K562 (cell line): ENCODE results near the gene TGFB1I1. TPM values are rescaled to one million over a fixed set of nuclear protein-coding genes. Genes with fewer than 3 reads are reported as not detected.

Experiments
- C11orf30 ChIP-seq: fragments of 450-650 bp; IDR thresholded peaks from 2 replicates; pipeline ENCODE4 v1.6.1; 2016; ENCODE audit warnings: low read depth, mild to moderate bottlenecking
- CBFA2T3 ChIP-seq: fragments of 450-650 bp; IDR thresholded peaks from 2 replicates; pipeline ENCODE4 v1.6.1; 2017
- CBX3 ChIP-seq, 2 experiments: IDR thresholded peaks; 1 replicate in 1 of 2; 2 replicates in 1 of 2; pipeline ENCODE4 v1.6.1; 2012; ENCODE audit warnings: inconsistent platforms in 2 of 2, low read length in 2 of 2, borderline replicate concordance in 1 of 2, control low read depth in 1 of 2
- CREM ChIP-seq: IDR thresholded peaks from 2 replicates; pipeline ENCODE4 v1.6.1; 2014; ENCODE audit warnings: antibody characterized with exemption, low read depth
- HDAC1 ChIP-seq, 2 experiments: fragments of 450-650 bp; IDR thresholded peaks; 2 replicates each; pipeline ENCODE4 v1.6.1; 2016 to 2017; ENCODE audit warnings: inconsistent platforms in 1 of 2, mild to moderate bottlenecking in 1 of 2, moderate library complexity in 1 of 2
- KAT8 ChIP-seq: fragments of 450-650 bp; IDR thresholded peaks from 2 replicates; pipeline ENCODE4 v1.6.1; 2016; ENCODE audit warnings: low read depth, mild to moderate bottlenecking
- MGA ChIP-seq: fragments of 450-650 bp; IDR thresholded peaks from 2 replicates; pipeline ENCODE4 v1.6.1; 2016; ENCODE audit warnings: mild to moderate bottlenecking, moderate library complexity
- MYC ChIP-seq, 2 experiments: fragments of 250-450 bp in 1 of 2; sonication (Bioruptor Pico) in 1 of 2; IDR thresholded peaks; 2 replicates each; pipeline versions ENCODE4 v1.5.1 to v1.6.1; 2012 to 2021; ENCODE audit warnings: low read depth in 2 of 2, borderline replicate concordance in 1 of 2, improper control_type of control experiment in 1 of 2, low read length in 1 of 2, mild to moderate bottlenecking in 1 of 2, moderate library complexity in 1 of 2
- SMARCA5 ChIP-seq: fragments of 450-650 bp; IDR thresholded peaks from 2 replicates; pipeline ENCODE4 v1.6.1; 2016
- ZFPM2 ChIP-seq: fragments of 250-450 bp; sonication (Bioruptor Pico); IDR thresholded peaks from 2 replicates; pipeline ENCODE4 v1.5.1; 2022; ENCODE audit warnings: mild to moderate bottlenecking
- polyA plus RNA-seq, 8 experiments: library from polyadenylated mRNA; depleted of rRNA in 4 of 8; stranded (reverse) in 5 of 8; unstranded in 3 of 8; fragments of >200 nt; fragmentation: Nextera tagmentation in 2 of 8; fragmentation: Illumina TruSeq in 1 of 8; extraction: Ambion mirVana in 2 of 8; extraction: Trizol in 1 of 8; gene quantifications; 2 replicates each; pipeline versions ENCODE4 v1.2.1 to v1.2.3, GENCODE V29; 2011 to 2014; ENCODE audit warnings: inconsistent platforms in 1 of 8, missing spikeins in 1 of 8
- total RNA-seq, 7 experiments: library from RNA; depleted of rRNA in 6 of 7; stranded (reverse); fragments of >200 nt in 6 of 7; fragmentation: Illumina TruSeq in 2 of 7; extraction: Trizol in 2 of 7; gene quantifications; 2 replicates each; pipeline versions ENCODE4 v1.2.1 to v1.2.3, GENCODE V29; 2011 to 2021; ENCODE audit warnings: low replicate concordance in 1 of 7
- TF ChIP-seq, protein P1 (sequence below): sonication (generic); formaldehyde crosslinking; IDR thresholded peaks from 2 replicates; pipeline ENCODE4 v1.8.0; 2022; ENCODE audit warnings: mild to moderate bottlenecking, missing genetic modification reagents, borderline replicate concordance
- TF ChIP-seq, protein P2 (sequence below), 2 experiments: IDR thresholded peaks; 2 replicates each; pipeline ENCODE4 v1.6.1; 2011; ENCODE audit warnings: borderline replicate concordance in 1 of 2, control low read depth in 1 of 2, low read depth in 1 of 2, low read length in 1 of 2, mild to moderate bottlenecking in 1 of 2, mixed read lengths in 1 of 2, moderate library complexity in 1 of 2; ENCODE audit not compliant: insufficient read depth in 1 of 2, insufficient read length in 1 of 2, poor library complexity in 1 of 2, severe bottlenecking in 1 of 2; ENCODE audit errors: extremely low read depth in 1 of 2

The TGFB1I1 gene
- total and polyA plus RNA-seq, 9 of the 15 experiments (the other 6 are each of a cell fraction or from before 2014, with no cell fraction given), result 0.04 to 0.91 (median 0.19) TPM

DNA sequence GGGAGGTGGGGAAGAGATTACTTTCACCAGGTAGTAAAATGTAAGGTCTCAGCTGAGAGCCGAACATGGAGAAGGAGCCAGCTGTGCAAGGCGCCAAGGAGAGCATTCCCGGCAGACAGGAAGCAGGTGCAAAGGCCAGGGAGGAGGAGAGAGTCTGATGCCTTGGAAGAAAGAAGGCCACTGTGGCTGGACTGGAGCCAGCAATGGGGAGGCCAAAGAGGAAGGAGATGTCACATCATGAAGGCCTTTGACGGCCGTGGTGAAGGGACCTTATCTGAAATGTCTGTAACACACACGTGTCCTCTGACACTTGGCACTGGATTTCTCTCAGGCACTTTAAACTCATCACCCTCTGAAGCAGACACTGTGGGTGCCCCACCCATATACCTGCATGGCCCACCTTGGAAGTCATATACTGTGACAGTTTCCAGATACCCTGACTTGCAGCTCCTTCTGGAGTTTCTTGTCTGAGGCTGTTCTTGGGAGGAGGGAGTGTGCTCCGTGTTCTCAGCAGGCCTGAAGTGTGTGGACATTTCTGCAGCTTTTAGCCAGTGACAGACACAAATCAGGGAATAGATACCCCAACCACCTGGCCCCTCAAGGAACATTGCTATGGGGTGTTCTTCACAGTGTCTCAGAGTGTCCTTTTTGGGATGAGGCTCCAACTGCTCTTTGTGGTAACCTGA lies 9.0 kb downstream of the TGFB1I1 start (continued):
- TF ChIP-seq MGA (peak; percentile 19; the same call in 1 of the 2 replicates), ZFPM2 (no peak), CBFA2T3 (peak; percentile 51; the same call in 1 of the 2 replicates), CREM (0 out of 2 replicates have a peak, but pooled peaks have one; percentile 24), MYC (IDR thresholded peaks at IDR 0.05; ENCODE audit: low read depth, low read length) (peak; percentile 54), MYC (CRISPR knock-in tag; IDR thresholded peaks at IDR 0.05; ENCODE audit: borderline replicate concordance, low read depth) (no peak), KAT8 (no peak), SMARCA5 (0 out of 2 replicates have a peak, but pooled peaks have one; percentile 11), CBX3 (IDR thresholded peaks at IDR 0.05; ENCODE audit: borderline replicate concordance in 1 of 2, low read length in 2 of 2) (peak in 1 of 2 experiments; percentile 31; a peak in 1 of 3 replicates), C11orf30 (no peak), HDAC1 (IDR thresholded peaks at IDR 0.05) (peak in 1 of 2 experiments; percentile 54; a peak in 1 of 4 replicates)
- TF ChIP-seq, protein P1, sequence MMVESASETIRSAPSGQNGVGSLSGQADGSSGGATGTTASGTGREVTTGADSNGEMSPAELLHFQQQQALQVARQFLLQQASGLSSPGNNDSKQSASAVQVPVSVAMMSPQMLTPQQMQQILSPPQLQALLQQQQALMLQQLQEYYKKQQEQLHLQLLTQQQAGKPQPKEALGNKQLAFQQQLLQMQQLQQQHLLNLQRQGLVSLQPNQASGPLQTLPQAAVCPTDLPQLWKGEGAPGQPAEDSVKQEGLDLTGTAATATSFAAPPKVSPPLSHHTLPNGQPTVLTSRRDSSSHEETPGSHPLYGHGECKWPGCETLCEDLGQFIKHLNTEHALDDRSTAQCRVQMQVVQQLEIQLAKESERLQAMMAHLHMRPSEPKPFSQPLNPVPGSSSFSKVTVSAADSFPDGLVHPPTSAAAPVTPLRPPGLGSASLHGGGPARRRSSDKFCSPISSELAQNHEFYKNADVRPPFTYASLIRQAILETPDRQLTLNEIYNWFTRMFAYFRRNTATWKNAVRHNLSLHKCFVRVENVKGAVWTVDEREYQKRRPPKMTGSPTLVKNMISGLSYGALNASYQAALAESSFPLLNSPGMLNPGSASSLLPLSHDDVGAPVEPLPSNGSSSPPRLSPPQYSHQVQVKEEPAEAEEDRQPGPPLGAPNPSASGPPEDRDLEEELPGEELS, result no peak
- TF ChIP-seq, protein P2, sequence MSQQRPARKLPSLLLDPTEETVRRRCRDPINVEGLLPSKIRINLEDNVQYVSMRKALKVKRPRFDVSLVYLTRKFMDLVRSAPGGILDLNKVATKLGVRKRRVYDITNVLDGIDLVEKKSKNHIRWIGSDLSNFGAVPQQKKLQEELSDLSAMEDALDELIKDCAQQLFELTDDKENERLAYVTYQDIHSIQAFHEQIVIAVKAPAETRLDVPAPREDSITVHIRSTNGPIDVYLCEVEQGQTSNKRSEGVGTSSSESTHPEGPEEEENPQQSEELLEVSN (IDR thresholded peaks at IDR 0.05; ENCODE audit: borderline replicate concordance in 1 of 2, extremely low read depth in 1 of 2, insufficient read depth in 1 of 2, insufficient read length in 1 of 2, low read depth in 1 of 2, low read length in 1 of 2, poor library complexity in 1 of 2, severe bottlenecking in 1 of 2), result peak in 1 of 2 experiments; percentile 27
